Right lobe of liver (tissue), 4 donors: ENCODE data around the gene FBXO9.

Source experiments
- CTCF ChIP-seq, 4 donors: fragments of 200-600 bp in 3 of 4; fragments of 450-650 bp in 1 of 4; IDR thresholded peaks; one replicate each; pipeline versions ENCODE4 v1.5.1 to v1.8.0; 2016 to 2022; ENCODE audit warnings: antibody characterized with exemption in 4 of 4, mild to moderate bottlenecking in 2 of 4
- POLR2A ChIP-seq: fragments of 450-650 bp; IDR thresholded peaks from one replicate; pipeline ENCODE4 v1.6.1; 2017; ENCODE audit warnings: antibody characterized with exemption, mild to moderate bottlenecking
- donor health status: DM: no; HTN: no; CAD: no.
- donor health status: DM: no; HTN: no; CAD: no.
- donor health status: DM: no; HTN: yes; CAD: no.

- TF ChIP-seq CTCF (IDR thresholded peaks at IDR 0.05) (no peak), POLR2A (no peak)
Measured at GRCh38 chr6:53059648-53060589, 5.3 kb upstream of the FBXO9 start.
